ENCODE data around the gene LRRC8B.

DNA sequence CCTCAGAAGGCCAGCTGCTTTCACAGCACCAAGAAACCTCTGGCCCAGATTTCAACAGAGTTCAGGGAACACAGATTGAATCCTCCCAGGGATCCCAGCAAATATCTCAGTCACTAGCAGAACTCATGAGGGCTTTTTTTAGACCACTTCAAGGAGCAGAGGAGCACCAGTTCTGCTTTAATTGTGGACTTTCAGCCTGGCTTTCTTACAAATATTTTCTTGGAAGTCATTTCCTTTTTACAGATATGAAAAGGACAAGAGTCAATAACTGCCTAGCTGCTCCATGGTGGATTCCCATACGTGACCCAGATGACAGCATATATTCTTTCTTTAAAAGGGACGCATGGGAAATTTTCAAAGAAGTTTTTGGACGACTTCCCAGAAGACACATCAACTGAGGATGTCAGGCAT is 6.4 kb upstream of the LRRC8B start:
- TF ChIP-seq, protein P1, sequence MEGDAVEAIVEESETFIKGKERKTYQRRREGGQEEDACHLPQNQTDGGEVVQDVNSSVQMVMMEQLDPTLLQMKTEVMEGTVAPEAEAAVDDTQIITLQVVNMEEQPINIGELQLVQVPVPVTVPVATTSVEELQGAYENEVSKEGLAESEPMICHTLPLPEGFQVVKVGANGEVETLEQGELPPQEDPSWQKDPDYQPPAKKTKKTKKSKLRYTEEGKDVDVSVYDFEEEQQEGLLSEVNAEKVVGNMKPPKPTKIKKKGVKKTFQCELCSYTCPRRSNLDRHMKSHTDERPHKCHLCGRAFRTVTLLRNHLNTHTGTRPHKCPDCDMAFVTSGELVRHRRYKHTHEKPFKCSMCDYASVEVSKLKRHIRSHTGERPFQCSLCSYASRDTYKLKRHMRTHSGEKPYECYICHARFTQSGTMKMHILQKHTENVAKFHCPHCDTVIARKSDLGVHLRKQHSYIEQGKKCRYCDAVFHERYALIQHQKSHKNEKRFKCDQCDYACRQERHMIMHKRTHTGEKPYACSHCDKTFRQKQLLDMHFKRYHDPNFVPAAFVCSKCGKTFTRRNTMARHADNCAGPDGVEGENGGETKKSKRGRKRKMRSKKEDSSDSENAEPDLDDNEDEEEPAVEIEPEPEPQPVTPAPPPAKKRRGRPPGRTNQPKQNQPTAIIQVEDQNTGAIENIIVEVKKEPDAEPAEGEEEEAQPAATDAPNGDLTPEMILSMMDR (IDR thresholded peaks at IDR 0.05), result no peak
- no peak for TF ChIP-seq POLR2A (IDR thresholded peaks at IDR 0.05)

Measured in testis (tissue), 2 donors.